Peyer's patch (tissue), 4 donors: ENCODE results near the gene ZNF362. TPM values are rescaled to one million over a fixed set of nuclear protein-coding genes. Genes with fewer than 3 reads are reported as not detected.
"Not testable (repeated sequence)": the region's sequence is repeated elsewhere in the genome, so short reads cannot be mapped to it uniquely, and the experiment has no call there.

Source experiments
- DNase-seq, 3 donors: peaks; one replicate each; pipeline ENCODE4 v3.0.0-alpha.2; 2017 to 2019
- H3K27ac ChIP-seq, 4 donors: fragments of 200-600 bp; sonication (generic); one replicate each; pipeline ENCODE4 v1.5.1; 2016 to 2019
- H3K27me3 ChIP-seq, 2 donors: fragments of 200-600 bp; sonication (generic); one replicate each; pipeline ENCODE4 v1.5.1; 2019
- H3K36me3 ChIP-seq, 3 donors: fragments of 200-600 bp; sonication (generic); one replicate each; pipeline ENCODE4 v1.5.1; 2016 to 2019
- H3K4me1 ChIP-seq, 4 donors: fragments of 200-600 bp; sonication (generic); one replicate each; pipeline ENCODE4 v1.5.1; 2016 to 2019
- H3K4me3 ChIP-seq, 4 donors: fragments of 200-600 bp; sonication (generic); 1 replicate in 3 of 4; 2 replicates in 1 of 4; pipeline ENCODE4 v1.5.1; 2016 to 2019; ENCODE audit warnings: mild to moderate bottlenecking in 1 of 4
- H3K9me3 ChIP-seq, 4 donors: fragments of 200-600 bp; sonication (generic); one replicate each; pipeline ENCODE4 v1.5.1; 2016 to 2019; ENCODE audit warnings: mild to moderate bottlenecking in 1 of 4
- POLR2A ChIP-seq, 2 donors: fragments of 450-650 bp; IDR thresholded peaks; one replicate each; pipeline ENCODE4 v1.5.1; 2017; ENCODE audit warnings: antibody characterized with exemption in 2 of 2, mild to moderate bottlenecking in 2 of 2, moderate library complexity in 2 of 2
- total RNA-seq, 4 donors: library from RNA; depleted of rRNA; stranded (reverse); fragments of >200 nt; gene quantifications; one replicate each; pipeline ENCODE4 v1.1.0, GENCODE V29; 2016
- TF ChIP-seq, protein P1 (sequence below), 6 experiments: fragments of 450-650 bp in 4 of 6; fragments of 200-600 bp in 2 of 6; sonication (generic) in 1 of 6; IDR thresholded peaks; one replicate each; pipeline ENCODE4 v1.5.1; 2017 to 2019; ENCODE audit warnings: antibody characterized with exemption in 6 of 6, mild to moderate bottlenecking in 3 of 6, moderate library complexity in 1 of 6

Gene ZNF362
- total RNA-seq, 4 donors from 2014 or later, result 5.9 to 28.9 (median 8.8) TPM

DNA sequence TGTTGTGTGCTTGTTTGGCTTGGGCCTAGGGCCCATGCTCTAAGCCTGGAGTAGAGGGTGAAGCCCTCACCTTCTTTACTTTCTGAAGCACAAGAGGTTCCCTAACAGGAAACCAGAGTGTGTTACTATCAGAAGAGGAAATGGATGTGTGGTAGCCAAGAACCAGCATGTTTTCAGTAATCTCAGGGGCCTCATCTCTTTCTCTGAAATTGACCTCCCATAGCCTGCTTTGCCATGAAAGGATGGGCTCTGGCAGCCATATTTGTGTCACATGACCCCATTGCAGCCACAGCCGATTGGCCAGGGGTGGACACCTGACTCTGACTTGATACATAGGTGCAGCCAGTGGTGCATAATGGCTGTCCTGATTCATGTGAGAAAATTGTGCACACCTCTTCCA, 46.0 kb downstream of the ZNF362 start:
- Histone ChIP-seq H3K4me1 (peaks cover 0 to 15% (median 3%) of the 10 kb centered on the region in 4 donors), H3K27me3 (no peaks in the 10 kb centered on the region), H3K27ac (peak overlapping the region in 2 of 4 donors; percentile 38 to 40), H3K9me3 (no peaks in the 10 kb centered on the region), H3K36me3 (peaks cover 0 to 7% (median 0%) of the 10 kb centered on the region in 3 donors), H3K4me3 (no peak overlapping the region)
- TF ChIP-seq, protein P1, sequence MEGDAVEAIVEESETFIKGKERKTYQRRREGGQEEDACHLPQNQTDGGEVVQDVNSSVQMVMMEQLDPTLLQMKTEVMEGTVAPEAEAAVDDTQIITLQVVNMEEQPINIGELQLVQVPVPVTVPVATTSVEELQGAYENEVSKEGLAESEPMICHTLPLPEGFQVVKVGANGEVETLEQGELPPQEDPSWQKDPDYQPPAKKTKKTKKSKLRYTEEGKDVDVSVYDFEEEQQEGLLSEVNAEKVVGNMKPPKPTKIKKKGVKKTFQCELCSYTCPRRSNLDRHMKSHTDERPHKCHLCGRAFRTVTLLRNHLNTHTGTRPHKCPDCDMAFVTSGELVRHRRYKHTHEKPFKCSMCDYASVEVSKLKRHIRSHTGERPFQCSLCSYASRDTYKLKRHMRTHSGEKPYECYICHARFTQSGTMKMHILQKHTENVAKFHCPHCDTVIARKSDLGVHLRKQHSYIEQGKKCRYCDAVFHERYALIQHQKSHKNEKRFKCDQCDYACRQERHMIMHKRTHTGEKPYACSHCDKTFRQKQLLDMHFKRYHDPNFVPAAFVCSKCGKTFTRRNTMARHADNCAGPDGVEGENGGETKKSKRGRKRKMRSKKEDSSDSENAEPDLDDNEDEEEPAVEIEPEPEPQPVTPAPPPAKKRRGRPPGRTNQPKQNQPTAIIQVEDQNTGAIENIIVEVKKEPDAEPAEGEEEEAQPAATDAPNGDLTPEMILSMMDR (IDR thresholded peaks at IDR 0.05), result no peak
- no peak for TF ChIP-seq POLR2A (IDR thresholded peaks at IDR 0.05)
- peak in 1 of 3 donors; percentile 46 for DNase-seq

- Histone ChIP-seq H3K27me3 (no peaks in the 10 kb centered on the region), H3K36me3 (no peaks in the 10 kb centered on the region), H3K9me3 (no peaks in the 10 kb centered on the region), H3K4me1 (peaks cover 0 to 15% (median 3%) of the 10 kb centered on the region in 4 donors), H3K4me3 (no peak overlapping the region), H3K27ac (no peak overlapping the region)
- DNase-seq, result no peak
- TF ChIP-seq, protein P1 (IDR thresholded peaks at IDR 0.05), result no peak
- TF ChIP-seq POLR2A (IDR thresholded peaks at IDR 0.05), result no peak
Observed at GRCh38 chr1:33305016-33305415, 48.7 kb downstream of the ZNF362 start.

- peaks cover 0 to 12% (median 3%) of the 10 kb centered on the region in 4 donors for H3K4me1 ChIP-seq
- H3K36me3 ChIP-seq, result no peaks in the 10 kb centered on the region
- no peak for DNase-seq
- H3K9me3 ChIP-seq, result no peaks in the 10 kb centered on the region
- no peak overlapping the region for H3K27ac ChIP-seq
- peak overlapping the region in 1 of 4 donors; percentile 30 for H3K4me3 ChIP-seq
- TF ChIP-seq, protein P1 (IDR thresholded peaks at IDR 0.05), result no peak
- no peaks in the 10 kb centered on the region for H3K27me3 ChIP-seq
Observed at GRCh38 chr1:33305816-33306652, 49.7 kb downstream of the ZNF362 start.

- H3K9me3 ChIP-seq, result no peaks in the 10 kb centered on the region
- no peaks in the 10 kb centered on the region for H3K27me3 ChIP-seq
- DNase-seq, result no peak
- H3K4me3 ChIP-seq, result peak overlapping the region in 3 of 4 donors; percentile 5 to 46 (median 30)
- no peak overlapping the region for H3K27ac ChIP-seq
- H3K36me3 ChIP-seq, result no peaks in the 10 kb centered on the region
- TF ChIP-seq POLR2A (IDR thresholded peaks at IDR 0.05), result no peak
- TF ChIP-seq, protein P1 (IDR thresholded peaks at IDR 0.05), result no peak
- peaks cover 0 to 10% (median 3%) of the 10 kb centered on the region in 4 donors for H3K4me1 ChIP-seq
Observed at GRCh38 chr1:33306653-33307493, 50.6 kb downstream of the ZNF362 start.

- peaks cover 0 to 10% (median 3%) of the 10 kb centered on the region in 4 donors for H3K4me1 ChIP-seq
- TF ChIP-seq, protein P1 (IDR thresholded peaks at IDR 0.05), result no peak
- TF ChIP-seq POLR2A (IDR thresholded peaks at IDR 0.05), result no peak
- no peaks in the 10 kb centered on the region for H3K9me3 ChIP-seq
- H3K4me3 ChIP-seq, result no peak overlapping the region
- H3K27ac ChIP-seq, result no peak overlapping the region
- no peaks in the 10 kb centered on the region for H3K36me3 ChIP-seq
- no peak for DNase-seq
- H3K27me3 ChIP-seq, result no peaks in the 10 kb centered on the region
Observed at GRCh38 chr1:33307494-33307864, 51.2 kb downstream of the ZNF362 start.

DNA sequence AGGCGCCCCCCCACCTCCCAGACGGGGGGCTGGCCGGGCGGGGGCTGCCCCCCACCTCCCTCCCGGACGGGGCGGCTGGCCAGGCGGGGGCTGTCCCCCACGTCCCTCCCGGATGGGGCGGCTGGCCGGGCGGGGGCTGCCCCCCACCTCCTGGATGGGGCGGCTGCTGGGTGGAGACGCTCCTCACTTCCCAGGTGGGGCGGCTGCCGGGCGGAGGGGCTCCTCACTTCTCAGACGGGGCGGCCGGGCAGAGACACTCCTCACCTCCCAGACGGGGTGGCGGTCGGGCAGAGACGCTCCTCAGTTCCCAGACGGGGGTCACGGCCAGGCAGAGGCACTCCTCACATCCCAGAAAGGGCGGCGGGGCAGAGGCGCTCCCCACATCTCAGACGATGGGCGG, 53.1 kb downstream of the ZNF362 start:
- not testable (repeated sequence) for H3K27ac ChIP-seq, H3K4me1 ChIP-seq, H3K4me3 ChIP-seq, H3K36me3 ChIP-seq, H3K9me3 ChIP-seq, H3K27me3 ChIP-seq
- DNase-seq, result peak in 1 of 3 donors; percentile 3
